Type B pancreatic cell (in vitro differentiated cells): ENCODE measurements around the gene B3GNT4. TPM values are rescaled to one million over a fixed set of nuclear protein-coding genes. Genes with fewer than 3 reads are reported as not detected.

Experiments used
- DNase-seq: peaks from one replicate; pipeline ENCODE4 v3.0.0; 2021; ENCODE audit warnings: mixed read lengths; ENCODE audit not compliant: unreplicated experiment; ENCODE audit errors: extremely low spot score
- H3K27ac Mint-ChIP-seq: 2 replicates; pipeline ENCODE4 v1.8.0; 2021; ENCODE audit warnings: mild to moderate bottlenecking, mixed read lengths
- H3K27me3 Mint-ChIP-seq: 2 replicates; pipeline ENCODE4 v1.8.0; 2021; ENCODE audit warnings: mixed read lengths
- H3K36me3 Mint-ChIP-seq: 2 replicates; pipeline ENCODE4 v1.8.0; 2021; ENCODE audit warnings: mixed read lengths
- H3K4me1 Mint-ChIP-seq: one replicate; pipeline ENCODE4 v1.8.0; 2021; ENCODE audit warnings: mixed read lengths; ENCODE audit not compliant: unreplicated experiment
- H3K4me3 Mint-ChIP-seq: 2 replicates; pipeline ENCODE4 v1.8.0; 2021; ENCODE audit warnings: mild to moderate bottlenecking, mixed read lengths
- H3K9me3 Mint-ChIP-seq: 2 replicates; pipeline ENCODE4 v1.8.0; 2021; ENCODE audit warnings: mixed read lengths
- CTCF ChIP-seq: fragments of 200-600 bp; sonication (generic); conservative IDR thresholded peaks from 2 replicates; pipeline ENCODE4 v1.5.0; 2021; ENCODE audit warnings: antibody characterized with exemption, mild to moderate bottlenecking
- total RNA-seq: library from RNA; stranded (reverse); gene quantifications from 2 replicates; pipeline ENCODE4 v1.2.1, GENCODE V29; 2021; ENCODE audit warnings: low replicate concordance

The B3GNT4 gene
- total RNA-seq, 1 donor from 2014 or later = 0.53 TPM

DNA sequence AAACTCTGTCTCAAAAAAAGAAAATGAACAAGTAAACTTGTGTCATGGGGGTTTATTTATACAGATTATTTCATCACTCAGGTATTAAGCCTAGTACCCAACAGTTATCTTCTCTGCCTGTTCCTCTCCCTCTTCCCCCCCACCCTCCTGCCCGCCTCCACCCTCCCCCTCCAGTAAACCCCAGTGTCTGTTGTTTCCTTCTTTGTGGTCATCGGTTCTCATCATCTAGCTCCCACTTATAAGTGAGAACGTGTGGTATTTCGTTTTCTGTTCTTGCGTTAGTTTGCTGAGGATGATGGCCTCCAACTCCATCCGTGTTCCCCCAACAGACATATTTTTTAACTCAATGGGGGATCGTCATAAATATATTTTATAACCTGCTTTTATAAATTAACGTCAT lies 41.8 kb upstream of the B3GNT4 start:
- H3K4me3 Mint-ChIP-seq = no peak overlapping the region
- H3K27ac Mint-ChIP-seq = no peak overlapping the region
- H3K36me3 Mint-ChIP-seq = no peaks in the 10 kb centered on the region
- H3K27me3 Mint-ChIP-seq = no peaks in the 10 kb centered on the region
- TF ChIP-seq CTCF = no peak
- DNase-seq = no peak
- H3K9me3 Mint-ChIP-seq = no peaks in the 10 kb centered on the region
- no peaks in the 10 kb centered on the region for H3K4me1 Mint-ChIP-seq

- H3K4me3 Mint-ChIP-seq = no peak overlapping the region
- no peaks in the 10 kb centered on the region for H3K4me1 Mint-ChIP-seq
- H3K27me3 Mint-ChIP-seq = no peaks in the 10 kb centered on the region
- no peak overlapping the region for H3K27ac Mint-ChIP-seq
- no peak for DNase-seq
- H3K9me3 Mint-ChIP-seq = no peaks in the 10 kb centered on the region
- H3K36me3 Mint-ChIP-seq = no peaks in the 10 kb centered on the region
- TF ChIP-seq CTCF = no peak
Observed at GRCh38 chr12:122162976-122163375, 40.5 kb upstream of the B3GNT4 start.

DNA sequence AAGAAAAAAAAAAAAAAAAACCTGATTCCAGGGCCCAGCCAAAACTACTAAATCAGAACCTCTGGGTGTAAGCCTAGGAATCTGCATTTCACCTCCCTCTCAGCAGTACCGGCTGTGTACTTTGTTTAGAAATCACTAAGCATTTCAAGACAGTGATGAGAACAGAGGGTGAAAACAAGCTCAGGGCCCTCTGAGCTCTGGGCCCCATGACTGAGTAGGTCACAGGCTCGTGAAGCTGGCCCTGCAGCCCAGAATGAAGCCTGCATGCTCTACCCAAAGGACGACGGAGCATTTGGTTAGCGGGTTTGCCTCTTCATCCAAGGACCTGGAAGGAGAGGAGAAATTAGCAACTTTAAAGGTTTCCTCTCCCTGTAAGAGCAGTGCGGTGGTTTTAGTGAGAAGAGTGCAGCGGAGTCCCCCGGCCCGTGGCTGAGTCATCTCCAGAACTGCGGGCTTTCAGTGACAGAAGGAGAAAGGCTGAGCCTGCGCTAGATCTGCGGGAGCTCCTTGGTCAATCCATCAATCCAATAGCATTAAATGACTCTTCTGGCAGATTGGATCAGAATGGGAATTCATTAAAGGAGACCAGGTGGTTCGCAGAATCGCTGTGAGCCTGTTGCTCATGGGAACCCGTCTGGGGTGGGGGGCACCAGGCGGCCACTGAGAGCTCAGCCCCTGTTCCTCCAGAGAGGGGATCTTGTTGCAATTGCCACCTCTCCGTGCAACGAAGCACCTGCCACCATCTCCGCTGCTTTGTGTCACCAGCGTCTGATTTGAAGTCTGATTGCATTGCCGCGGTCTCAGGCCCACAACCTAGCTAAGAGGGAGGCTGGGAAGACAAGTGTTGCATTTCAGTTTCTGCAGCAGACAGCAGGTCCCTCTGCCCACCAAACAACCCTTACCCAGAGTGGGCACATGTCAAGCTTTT lies 36.8 kb upstream of the B3GNT4 start:
- H3K9me3 Mint-ChIP-seq = no peaks in the 10 kb centered on the region
- no peak for DNase-seq
- no peaks in the 10 kb centered on the region for H3K4me1 Mint-ChIP-seq
- H3K4me3 Mint-ChIP-seq = no peak overlapping the region
- no peak for TF ChIP-seq CTCF
- no peaks in the 10 kb centered on the region for H3K36me3 Mint-ChIP-seq
- H3K27ac Mint-ChIP-seq = no peak overlapping the region
- peaks cover 3% of the 10 kb centered on the region for H3K27me3 Mint-ChIP-seq

DNA sequence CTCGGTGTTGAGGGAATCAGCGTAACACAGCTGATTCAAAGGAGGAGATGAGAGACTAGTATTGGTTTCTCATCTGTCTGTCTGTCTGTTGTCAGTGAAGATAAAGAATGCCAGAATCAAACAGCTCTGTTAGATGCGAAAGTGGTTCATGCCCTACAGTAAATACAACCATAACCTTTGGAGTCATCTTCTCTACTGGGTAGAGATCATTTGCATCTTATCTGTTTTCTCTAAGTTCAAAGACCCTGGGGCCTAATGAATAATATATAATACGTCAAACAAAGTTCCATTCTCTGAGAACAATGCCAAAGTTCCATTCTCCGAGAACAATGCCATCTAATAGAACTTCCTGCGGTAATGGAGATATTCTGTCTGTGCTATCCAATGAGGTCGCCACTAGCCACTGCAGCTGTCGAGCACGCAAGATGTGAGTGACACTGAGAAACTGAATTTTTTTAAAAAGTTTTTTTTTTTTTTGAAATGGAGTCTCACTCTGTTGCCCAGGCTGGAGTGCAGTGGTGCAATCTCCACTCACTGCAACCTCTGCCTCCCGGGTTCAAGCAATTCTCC lies 36.1 kb upstream of the B3GNT4 start:
- H3K4me1 Mint-ChIP-seq = no peaks in the 10 kb centered on the region
- TF ChIP-seq CTCF = no peak
- H3K9me3 Mint-ChIP-seq = no peaks in the 10 kb centered on the region
- H3K27ac Mint-ChIP-seq = no peak overlapping the region
- DNase-seq = no peak
- no peaks in the 10 kb centered on the region for H3K36me3 Mint-ChIP-seq
- peaks cover 3% of the 10 kb centered on the region for H3K27me3 Mint-ChIP-seq
- no peak overlapping the region for H3K4me3 Mint-ChIP-seq

- no peak for TF ChIP-seq CTCF
- peaks cover 3% of the 10 kb centered on the region for H3K27me3 Mint-ChIP-seq
- H3K4me3 Mint-ChIP-seq = no peak overlapping the region
- no peaks in the 10 kb centered on the region for H3K9me3 Mint-ChIP-seq
- H3K36me3 Mint-ChIP-seq = no peaks in the 10 kb centered on the region
- H3K27ac Mint-ChIP-seq = no peak overlapping the region
- H3K4me1 Mint-ChIP-seq = no peaks in the 10 kb centered on the region
- DNase-seq = no peak
Observed at GRCh38 chr12:122168492-122168891, 35.0 kb upstream of the B3GNT4 start.
